ENCODE results near the gene SLC9A7. TPM values are rescaled to one million over a fixed set of nuclear protein-coding genes. Genes with fewer than 3 reads are reported as not detected.
A peak's percentile ranks its signal among the peaks of the same experiment; 100 is the strongest.

The SLC9A7 gene
- total RNA-seq, 2 donors from 2014 or later, result 1.8 to 1.9 TPM

GRCh38 chrX:46584736-46585135 lies 174.2 kb downstream of the SLC9A7 start:
- intact Hi-C loops (cut with DNase I), result no loop called here
- DNase-seq (ENCODE audit: low spot score), result no peak

GRCh38 chrX:46582966-46583365 lies 176.0 kb downstream of the SLC9A7 start:
- intact Hi-C loops (cut with DNase I), result no loop called here
- DNase-seq (ENCODE audit: low spot score), result no peak

DNA sequence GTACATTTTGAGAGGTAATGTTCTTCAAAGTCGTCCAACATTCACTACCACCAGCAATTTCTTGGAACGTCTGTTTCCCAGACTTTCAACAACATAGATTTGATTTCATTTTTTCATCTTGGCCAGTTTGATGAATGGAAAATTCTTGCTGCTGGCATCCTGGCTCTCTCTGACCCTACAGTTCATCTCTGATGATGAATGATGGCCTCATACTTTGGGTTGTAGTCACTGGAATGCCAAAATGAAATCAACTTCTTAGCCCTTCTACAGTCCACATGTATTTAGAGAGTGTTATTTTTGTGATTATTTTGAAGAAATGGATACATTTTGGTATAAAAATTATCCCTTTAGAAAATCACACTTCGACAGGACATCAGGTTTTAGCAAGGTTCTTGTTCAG lies 176.6 kb downstream of the SLC9A7 start:
- no peak for DNase-seq (ENCODE audit: low spot score)
- intact Hi-C loops (cut with DNase I), result no loop called here

- intact Hi-C loops (cut with DNase I), result no loop called here
- no peak for DNase-seq (ENCODE audit: low spot score)
Measured at GRCh38 chrX:46580613-46581012, 178.3 kb downstream of the SLC9A7 start.

DNA sequence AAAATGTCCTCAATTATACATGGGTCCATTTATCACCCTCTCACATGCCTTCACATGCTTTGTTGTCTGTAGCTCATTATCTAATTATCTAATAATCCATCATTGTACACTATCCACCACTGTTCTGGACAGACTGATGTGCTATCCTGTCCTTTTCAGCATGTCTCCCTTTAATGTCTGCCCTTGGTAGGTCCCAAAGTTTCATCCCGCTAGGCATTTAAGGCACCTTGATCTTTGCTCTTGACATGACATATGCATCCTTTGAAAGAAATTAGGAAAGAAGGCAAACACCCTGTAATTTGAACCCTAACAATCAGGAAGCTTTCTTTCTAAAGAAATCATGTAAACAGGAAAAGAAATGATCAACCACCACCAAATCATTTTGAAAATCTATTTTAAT lies 179.7 kb downstream of the SLC9A7 start:
- DNase-seq (ENCODE audit: low spot score), result no peak
- intact Hi-C loops (cut with DNase I), result loop anchor here in 1 of 2 donors (10.0 kb wide), 1 partner anchor 66 kb away; no protein-coding TSS in a partner anchor

DNA sequence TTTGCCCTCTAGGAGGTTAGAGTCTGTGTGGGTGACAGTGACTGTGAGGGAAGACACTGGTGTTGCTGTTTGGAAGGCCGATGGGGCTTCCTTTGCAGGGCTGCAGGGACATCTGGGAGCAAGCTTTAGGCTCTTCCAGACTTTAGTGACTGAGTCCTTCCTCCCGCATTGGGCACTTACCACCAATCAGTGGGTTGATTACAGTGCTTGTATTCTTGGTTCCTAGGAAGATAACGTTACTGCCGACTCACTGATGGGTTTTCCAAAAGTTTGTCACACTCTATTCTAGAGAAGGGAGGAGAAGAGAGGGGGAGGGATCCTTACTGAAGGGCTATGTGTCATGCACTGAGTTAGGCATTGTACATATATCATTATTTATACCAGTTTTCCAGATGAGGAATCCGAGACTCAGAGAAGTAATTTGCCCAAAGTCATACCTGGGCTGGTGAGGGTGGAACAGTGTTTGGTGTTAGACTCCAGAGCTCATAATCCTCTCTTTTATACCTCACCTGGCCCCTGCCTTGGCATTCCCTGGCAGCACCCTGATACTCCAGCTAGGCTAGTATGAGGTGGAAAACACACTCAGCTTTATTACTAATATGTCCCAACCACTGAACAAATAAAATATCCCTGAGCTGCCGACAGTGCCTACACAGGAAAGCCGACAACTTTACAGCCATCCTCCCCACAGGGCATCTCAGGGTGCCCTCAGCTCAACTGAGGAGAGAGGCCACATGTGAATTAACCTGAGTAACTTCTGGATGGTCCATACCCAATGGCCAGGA lies 181.5 kb downstream of the SLC9A7 start:
- no peak for DNase-seq (ENCODE audit: low spot score)
- intact Hi-C loops (cut with DNase I), result loop anchor here in 1 of 2 donors (10.0 kb wide), 1 partner anchor 67 kb away; no protein-coding TSS in a partner anchor

DNA sequence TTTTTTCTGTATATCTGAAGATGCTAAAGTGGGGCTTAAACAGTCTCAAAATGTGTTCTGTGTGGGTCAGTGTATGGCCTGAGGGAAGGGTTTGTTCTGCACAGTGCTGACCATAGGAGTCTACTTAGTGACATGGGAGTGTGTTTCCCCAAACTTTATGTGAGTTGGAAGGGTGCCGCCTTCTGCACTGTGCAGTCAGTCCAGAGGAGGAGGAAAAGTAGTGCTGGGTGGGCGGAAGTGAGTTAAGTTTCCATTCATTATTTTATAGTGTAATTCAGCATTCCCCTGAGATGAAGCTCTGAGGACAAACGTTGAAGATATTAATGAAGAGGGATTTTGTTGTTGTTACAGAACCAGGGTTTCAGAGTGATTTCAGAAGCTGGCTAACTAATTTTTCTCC lies 182.5 kb downstream of the SLC9A7 start:
- intact Hi-C loops (cut with DNase I), result loop anchor here in 1 of 2 donors (10.0 kb wide), 1 partner anchor 68 kb away; no protein-coding TSS in a partner anchor

GRCh38 chrX:46575991-46576392 lies 182.9 kb downstream of the SLC9A7 start:
- no peak for DNase-seq (ENCODE audit: low spot score)
- intact Hi-C loops (cut with DNase I), result loop anchor here in 1 of 2 donors (10.0 kb wide), 1 partner anchor 69 kb away; no protein-coding TSS in a partner anchor

More for the DNA sequence above, 182.5 kb downstream of the SLC9A7 start:
- DNase-seq (ENCODE audit: low spot score), result no peak

DNA sequence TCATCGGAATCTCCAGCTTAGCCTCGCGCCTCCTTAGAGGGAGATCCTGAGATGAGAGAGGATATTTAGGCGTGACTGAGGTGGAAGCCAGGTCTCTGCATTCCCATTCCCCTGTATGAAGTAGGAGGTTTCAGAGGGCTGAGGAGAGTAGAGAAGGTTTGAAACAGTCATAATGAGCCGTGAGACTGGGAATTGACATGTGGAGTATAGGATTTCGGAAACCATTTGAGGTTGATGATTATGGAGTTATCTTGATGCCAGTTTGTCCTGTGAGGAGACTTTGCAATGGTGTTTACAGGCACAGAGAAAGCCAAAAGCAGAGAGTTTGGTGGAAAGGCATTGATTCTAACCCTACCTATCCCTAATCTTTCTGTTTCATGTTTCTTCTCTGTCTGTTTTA lies 183.3 kb downstream of the SLC9A7 start:
- DNase-seq (ENCODE audit: low spot score), result no peak
- intact Hi-C loops (cut with DNase I), result loop anchor here in 1 of 2 donors (10.0 kb wide), 1 partner anchor 69 kb away; no protein-coding TSS in a partner anchor

DNA sequence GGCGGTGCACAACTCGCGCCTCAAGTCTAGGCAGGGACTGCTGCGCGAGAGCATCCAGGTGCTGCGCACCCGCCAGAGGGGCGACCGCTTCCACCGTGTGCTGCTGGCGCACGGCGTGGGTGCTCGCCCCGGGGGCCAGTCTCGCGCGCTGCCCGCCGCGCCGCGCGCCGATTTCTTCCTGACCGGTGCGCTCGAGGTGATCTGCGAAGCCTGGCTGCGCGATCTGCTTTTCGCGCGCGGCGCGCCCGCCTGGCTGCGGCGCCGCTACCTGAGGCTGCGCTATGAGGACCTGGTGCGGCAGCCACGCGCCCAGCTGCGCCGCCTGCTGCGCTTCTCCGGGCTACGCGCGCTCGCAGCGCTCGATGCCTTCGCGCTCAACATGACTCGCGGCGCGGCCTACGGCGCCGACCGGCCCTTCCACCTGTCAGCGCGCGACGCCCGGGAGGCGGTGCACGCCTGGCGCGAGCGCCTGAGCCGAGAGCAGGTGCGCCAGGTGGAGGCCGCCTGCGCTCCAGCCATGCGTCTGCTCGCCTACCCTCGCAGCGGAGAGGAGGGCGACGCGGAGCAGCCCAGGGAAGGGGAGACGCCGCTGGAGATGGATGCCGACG lies 184.0 kb downstream of the SLC9A7 start:
- intact Hi-C loops (cut with DNase I), result loop anchor here in 1 of 2 donors (10.0 kb wide), 1 partner anchor 70 kb away; no protein-coding TSS in a partner anchor
- no peak for DNase-seq (ENCODE audit: low spot score)

DNA sequence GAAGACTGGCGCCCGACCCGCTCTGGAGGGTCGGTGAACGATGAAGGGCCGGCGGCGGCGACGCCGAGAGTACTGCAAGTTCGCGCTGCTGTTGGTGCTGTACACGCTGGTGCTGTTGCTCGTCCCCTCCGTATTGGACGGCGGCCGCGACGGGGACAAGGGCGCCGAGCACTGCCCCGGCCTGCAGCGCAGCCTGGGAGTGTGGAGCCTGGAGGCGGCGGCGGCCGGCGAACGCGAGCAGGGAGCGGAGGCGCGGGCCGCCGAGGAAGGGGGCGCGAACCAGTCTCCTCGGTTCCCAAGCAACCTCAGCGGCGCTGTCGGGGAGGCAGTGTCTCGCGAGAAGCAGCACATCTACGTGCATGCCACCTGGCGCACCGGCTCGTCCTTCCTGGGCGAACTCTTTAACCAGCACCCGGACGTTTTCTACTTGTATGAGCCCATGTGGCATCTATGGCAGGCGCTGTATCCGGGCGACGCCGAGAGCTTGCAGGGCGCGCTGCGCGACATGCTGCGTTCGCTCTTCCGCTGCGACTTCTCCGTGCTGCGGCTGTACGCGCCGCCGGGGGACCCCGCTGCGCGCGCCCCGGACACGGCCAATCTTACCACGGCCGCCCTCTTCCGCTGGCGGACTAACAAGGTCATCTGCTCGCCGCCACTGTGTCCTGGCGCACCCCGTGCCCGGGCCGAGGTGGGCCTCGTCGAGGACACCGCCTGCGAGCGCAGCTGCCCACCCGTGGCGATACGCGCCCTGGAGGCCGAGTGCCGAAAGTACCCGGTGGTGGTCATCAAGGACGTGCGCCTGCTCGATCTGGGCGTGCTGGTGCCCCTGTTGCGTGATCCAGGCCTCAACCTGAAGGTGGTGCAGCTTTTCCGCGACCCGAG lies 184.8 kb downstream of the SLC9A7 start:
- peak; percentile 88 for DNase-seq (ENCODE audit: low spot score)
- intact Hi-C loops (cut with DNase I), result loop anchor here in 1 of 2 donors (10.0 kb wide), 1 partner anchor 71 kb away; no protein-coding TSS in a partner anchor

DNA sequence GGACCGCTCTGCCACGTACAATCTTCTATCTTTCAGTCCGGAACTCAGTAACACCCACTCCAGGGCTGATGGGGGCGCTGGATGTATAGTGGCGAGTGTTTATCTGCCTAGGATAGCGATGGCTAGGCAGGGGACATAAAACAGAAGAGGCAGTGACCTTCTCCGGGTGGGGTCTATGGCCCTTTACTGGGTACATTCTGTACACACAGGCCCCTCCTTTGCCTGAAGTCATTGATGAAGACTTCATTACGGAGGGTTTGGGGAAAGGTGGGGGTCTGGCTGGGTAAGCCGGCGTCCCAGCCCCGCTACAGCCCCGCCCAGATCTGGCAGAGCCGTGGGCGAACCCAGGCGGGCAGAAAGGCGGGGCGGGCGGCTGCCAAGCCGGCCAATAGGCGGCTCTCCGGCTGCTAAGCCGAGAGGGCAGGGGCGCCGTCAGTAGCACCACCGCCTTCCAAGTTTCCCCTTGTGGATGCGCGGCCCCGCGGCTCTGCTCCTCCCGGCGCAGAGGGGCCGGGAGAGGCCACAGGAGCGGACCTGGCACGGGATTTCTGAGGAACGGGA lies 185.5 kb downstream of the SLC9A7 start, which contains the start of gene CHST7:
Gene CHST7, plus strand, starts transcription at position 435 of the 561 bp plus-strand sequence. CDS start 167 bp downstream, outside the sequence.
- DNase-seq (ENCODE audit: low spot score), result peak; percentile 88
- intact Hi-C loops (cut with DNase I), result loop anchor here in 1 of 2 donors (10.0 kb wide), 1 partner anchor 71 kb away; no protein-coding TSS in a partner anchor

DNA sequence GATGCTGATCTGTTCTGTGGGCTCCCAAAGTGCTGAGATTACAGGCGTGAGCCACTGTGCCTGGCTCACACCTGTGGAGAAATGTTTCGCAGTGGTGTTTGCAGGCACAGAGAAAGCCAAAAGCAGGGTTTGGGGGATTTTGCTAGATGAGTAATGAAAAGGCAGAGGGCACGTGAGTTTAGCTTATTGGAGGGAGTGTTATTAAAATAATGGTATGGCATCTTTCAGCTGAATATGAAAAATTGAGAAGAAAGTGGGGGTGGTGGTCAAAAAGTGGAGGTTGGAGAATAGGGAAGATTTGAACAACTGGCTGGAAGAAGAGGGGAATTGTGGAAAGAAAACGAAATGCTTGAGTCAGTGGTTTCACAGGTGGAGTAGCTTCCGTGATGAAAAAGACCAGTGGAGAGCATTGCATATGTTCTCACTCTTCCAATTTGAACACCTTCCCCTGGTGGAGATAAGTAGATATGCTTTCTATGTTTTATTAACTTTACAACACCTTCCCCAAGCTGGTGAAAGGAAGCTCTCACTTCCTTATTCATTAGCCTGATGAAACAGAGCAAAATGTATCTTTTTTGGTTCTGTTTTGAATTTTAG lies 186.5 kb downstream of the SLC9A7 start:
- intact Hi-C loops (cut with DNase I), result loop anchor here in 1 of 2 donors (10.0 kb wide), 1 partner anchor 72 kb away; no protein-coding TSS in a partner anchor
- no peak for DNase-seq (ENCODE audit: low spot score)

- no peak for DNase-seq (ENCODE audit: low spot score)
- intact Hi-C loops (cut with DNase I), result loop anchor here in 1 of 2 donors (10.0 kb wide), 1 partner anchor 73 kb away; no protein-coding TSS in a partner anchor
Measured at GRCh38 chrX:46571423-46572339, 187.2 kb downstream of the SLC9A7 start.

DNA sequence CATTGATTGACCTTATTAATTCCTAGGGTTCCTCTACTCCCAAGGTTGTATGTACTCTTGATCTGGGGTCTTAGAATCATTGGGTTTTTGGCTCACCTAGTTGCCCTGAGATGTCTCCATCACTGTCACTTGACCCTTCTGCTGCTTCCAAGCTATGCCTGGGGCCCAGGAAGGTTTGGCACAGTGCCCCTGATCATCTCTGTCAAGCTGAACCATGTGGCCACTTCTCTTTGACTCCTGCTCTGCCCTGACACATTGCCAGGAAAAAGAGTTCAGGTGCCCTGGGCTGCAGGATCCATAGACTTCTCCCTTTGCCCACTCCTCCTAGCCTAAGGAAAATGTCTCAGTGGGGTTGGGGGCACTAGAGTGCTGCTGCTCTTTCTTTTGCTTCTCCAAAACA lies 189.3 kb downstream of the SLC9A7 start:
- no peak for DNase-seq (ENCODE audit: low spot score)
- intact Hi-C loops (cut with DNase I), result loop anchor here in 1 of 2 donors (10.0 kb wide), 1 partner anchor 75 kb away; no protein-coding TSS in a partner anchor

GRCh38 chrX:46567388-46567787 lies 191.5 kb downstream of the SLC9A7 start:
- intact Hi-C loops (cut with DNase I), result no loop called here
- DNase-seq (ENCODE audit: low spot score), result no peak
